Colonic mucosa (tissue), 4 donors: Measurements from ENCODE around the gene DNMT3L. TPM values are rescaled to one million over a fixed set of nuclear protein-coding genes. Genes with fewer than 3 reads are reported as not detected.

Experiments
- DNase-seq: peaks from one replicate; pipeline ENCODE4 v3.0.0-alpha.2; 2020
- H3K27ac ChIP-seq: fragments of 200-600 bp; one replicate; pipeline ENCODE4 v1.8.0; 2021
- H3K27me3 ChIP-seq: fragments of 200-600 bp; one replicate; pipeline ENCODE4 v1.8.0; 2021
- H3K36me3 ChIP-seq: fragments of 200-600 bp; one replicate; pipeline ENCODE4 v1.8.0; 2021
- H3K4me1 ChIP-seq: fragments of 200-600 bp; one replicate; pipeline ENCODE4 v1.8.0; 2021; ENCODE audit warnings: mild to moderate bottlenecking
- H3K4me3 ChIP-seq: fragments of 200-600 bp; one replicate; pipeline ENCODE4 v1.8.0; 2021
- H3K9ac ChIP-seq, 2 donors: one replicate each; pipeline ENCODE4 v1.7.0; 2013; ENCODE audit warnings: control low read depth in 2 of 2, low read depth in 2 of 2, low read length in 2 of 2
- H3K9me3 ChIP-seq: fragments of 200-600 bp; one replicate; pipeline ENCODE4 v1.8.0; 2021
- CTCF ChIP-seq: fragments of 200-600 bp; IDR thresholded peaks from one replicate; pipeline ENCODE4 v1.8.0; 2022; ENCODE audit warnings: antibody characterized with exemption, mild to moderate bottlenecking
- intact Hi-C: fragments of 100-400 bp; cut with DNase I; formaldehyde crosslinking; loops from one replicate; pipeline ENCODE4 v1.14.1; 2022
- total RNA-seq, 2 donors: library from RNA; stranded (reverse); fragmentation: NEBNext Ultra II Directional in 1 of 2; extraction: Animal tissue kit (Norgen Biotek cat#: 25700) in 1 of 2; gene quantifications; one replicate each; pipeline ENCODE4 v1.2.1, GENCODE V29; 2021
- donor health status: healthy.
- donor health status: DM: no; HTN: no; CAD: no.
- donor health status: DM: no; HTN: no; CAD: no.

Gene DNMT3L
- total RNA-seq, 2 donors from 2014 or later: not detected

GRCh38 chr21:44262338-44263056 lies 800 bp upstream of the DNMT3L start:
- no peak overlapping the region for H3K4me3 ChIP-seq
- no peak for TF ChIP-seq CTCF
- no peak overlapping the region for H3K27ac ChIP-seq
- H3K9me3 ChIP-seq: no peaks in the 10 kb centered on the region
- no peaks in the 10 kb centered on the region for H3K27me3 ChIP-seq
- no peaks in the 10 kb centered on the region for H3K4me1 ChIP-seq
- intact Hi-C loops: no loop called here
- DNase-seq: no peak
- no peak overlapping the region for H3K9ac ChIP-seq
- no peaks in the 10 kb centered on the region for H3K36me3 ChIP-seq

GRCh38 chr21:44260791-44261631 lies 686 bp downstream of the DNMT3L start:
- H3K27me3 ChIP-seq: no peaks in the 10 kb centered on the region
- no peak for DNase-seq
- H3K9me3 ChIP-seq: no peaks in the 10 kb centered on the region
- intact Hi-C loops: no loop called here
- no peak overlapping the region for H3K9ac ChIP-seq
- no peaks in the 10 kb centered on the region for H3K36me3 ChIP-seq
- TF ChIP-seq CTCF: no peak
- H3K4me1 ChIP-seq: no peaks in the 10 kb centered on the region
- H3K27ac ChIP-seq: no peak overlapping the region
- no peak overlapping the region for H3K4me3 ChIP-seq

- H3K4me1 ChIP-seq: no peaks in the 10 kb centered on the region
- no peaks in the 10 kb centered on the region for H3K9me3 ChIP-seq
- H3K36me3 ChIP-seq: no peaks in the 10 kb centered on the region
- DNase-seq: no peak
- H3K27me3 ChIP-seq: no peaks in the 10 kb centered on the region
- TF ChIP-seq CTCF: no peak
- no peak overlapping the region for H3K4me3 ChIP-seq
- intact Hi-C loops: no loop called here
- no peak overlapping the region for H3K9ac ChIP-seq
- H3K27ac ChIP-seq: no peak overlapping the region
Measured at GRCh38 chr21:44260066-44260465, 1.6 kb downstream of the DNMT3L start.

- H3K9me3 ChIP-seq: no peaks in the 10 kb centered on the region
- no peak for TF ChIP-seq CTCF
Measured at GRCh38 chr21:44259082-44259705, 2.5 kb downstream of the DNMT3L start.

GRCh38 chr21:44258056-44258725 lies 3.5 kb downstream of the DNMT3L start:
- intact Hi-C loops: no loop called here
- Histone ChIP-seq H3K27me3 (no peaks in the 10 kb centered on the region), H3K4me3 (no peak overlapping the region), H3K9ac (no peak overlapping the region), H3K27ac (no peak overlapping the region), H3K9me3 (no peaks in the 10 kb centered on the region), H3K36me3 (no peaks in the 10 kb centered on the region), H3K4me1 (no peaks in the 10 kb centered on the region)
- no peak for TF ChIP-seq CTCF
- DNase-seq: no peak

More at GRCh38 chr21:44259082-44259705, 2.5 kb downstream of the DNMT3L start:
- Histone ChIP-seq H3K27me3 (no peaks in the 10 kb centered on the region), H3K4me3 (no peak overlapping the region), H3K27ac (no peak overlapping the region), H3K9ac (no peak overlapping the region), H3K36me3 (no peaks in the 10 kb centered on the region), H3K4me1 (no peaks in the 10 kb centered on the region)
- intact Hi-C loops: no loop called here
- DNase-seq: no peak
